NOMO-1 treated with dmso at 0.1 percent for 144 hours (cell line): Measurements from ENCODE around the gene C1QTNF8.

Source experiments
- DNase-seq: peaks from one replicate; lab custom pipeline; 2025; ENCODE audit not compliant: unreplicated experiment; lab: John Stamatoyannopoulos, UW

C1QTNF8 gene, protein sequence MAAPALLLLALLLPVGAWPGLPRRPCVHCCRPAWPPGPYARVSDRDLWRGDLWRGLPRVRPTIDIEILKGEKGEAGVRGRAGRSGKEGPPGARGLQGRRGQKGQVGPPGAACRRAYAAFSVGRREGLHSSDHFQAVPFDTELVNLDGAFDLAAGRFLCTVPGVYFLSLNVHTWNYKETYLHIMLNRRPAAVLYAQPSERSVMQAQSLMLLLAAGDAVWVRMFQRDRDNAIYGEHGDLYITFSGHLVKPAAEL

DNA sequence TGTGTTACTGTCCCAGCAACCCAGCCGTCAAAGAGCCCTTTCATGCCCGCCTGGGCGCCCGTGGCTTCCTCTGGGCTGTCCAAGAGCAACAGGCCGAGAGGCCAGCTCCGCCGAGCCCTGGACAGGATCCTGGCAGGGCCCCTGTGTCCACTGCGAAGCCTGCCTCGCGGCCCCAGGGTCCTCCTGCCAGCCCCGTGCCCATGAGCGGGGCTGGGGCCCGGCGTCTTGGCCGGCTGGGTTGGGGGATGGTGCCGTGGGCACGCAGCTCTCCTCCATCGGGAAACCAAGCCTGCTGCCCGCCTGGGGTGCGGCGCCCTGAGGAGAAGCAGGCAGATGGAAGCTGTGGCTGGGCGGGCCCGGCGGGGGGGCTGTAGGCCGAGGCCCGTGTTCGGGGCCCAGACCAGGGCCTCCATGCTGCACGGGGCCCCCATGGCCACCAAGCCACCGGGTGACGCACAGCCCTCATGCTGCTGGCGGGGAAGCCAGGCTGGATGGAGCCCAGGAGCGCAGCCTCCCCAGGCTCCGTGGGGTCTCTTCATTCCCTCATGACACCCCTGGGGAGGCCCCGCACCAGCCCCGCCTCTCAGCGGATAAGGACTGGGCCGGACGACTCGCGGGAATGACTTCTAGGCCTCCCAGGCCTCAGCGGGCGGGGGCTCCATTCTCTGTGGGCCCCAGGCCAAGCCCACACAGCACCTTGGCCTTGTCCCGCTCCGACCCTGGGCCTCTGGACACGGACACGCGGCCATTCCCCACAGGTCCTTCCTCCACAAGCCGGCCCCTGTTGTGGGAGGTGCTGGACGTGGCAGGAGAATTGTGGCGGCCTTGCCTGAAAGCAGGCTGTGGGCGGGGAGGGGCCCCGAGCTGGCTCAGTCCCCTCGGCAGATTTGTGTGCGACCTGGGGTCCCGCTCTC, at the start of gene C1QTNF8:
Gene C1QTNF8 (minus strand): TSS at position 76 of the 914 bp plus-strand sequence. CDS start 1,322 bp downstream, outside the sequence.
- no peak for DNase-seq

DNA sequence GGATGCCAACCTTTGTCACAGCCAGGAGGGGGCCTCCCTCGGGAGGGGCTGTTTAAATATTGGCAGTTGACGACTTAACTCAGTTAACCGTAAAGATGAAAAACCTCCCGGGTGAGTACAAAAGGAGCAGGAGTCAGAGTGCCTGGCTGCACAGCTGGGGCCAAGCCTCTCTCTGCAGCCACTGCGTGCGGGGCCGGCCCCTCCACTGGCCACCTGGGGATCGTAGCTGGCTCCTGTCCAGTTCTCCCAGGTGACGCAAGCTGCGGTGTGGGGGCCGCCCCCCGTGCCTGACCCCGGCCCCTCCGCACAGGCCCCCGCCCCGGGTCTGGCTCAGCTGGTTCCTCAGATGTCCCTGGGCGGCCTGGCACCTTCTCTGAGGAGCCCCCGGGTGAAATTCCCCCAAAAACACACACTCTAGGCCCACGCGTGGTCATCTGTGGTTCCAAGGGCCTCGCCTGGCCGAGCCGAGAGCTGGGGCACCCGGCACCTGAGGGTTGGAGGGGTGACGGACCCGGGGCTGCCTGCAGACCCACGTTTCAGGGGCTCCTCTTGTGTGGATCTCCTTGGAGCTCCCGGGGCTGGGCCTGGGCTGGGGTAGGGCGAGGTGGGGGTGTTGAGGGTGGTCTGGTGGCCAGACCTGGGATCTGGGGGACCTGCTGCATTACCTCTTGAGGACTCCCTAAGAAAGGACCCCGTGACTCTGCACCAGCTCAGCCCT, 49.5 kb upstream of the C1QTNF8 start:
- DNase-seq: no peak

DNA sequence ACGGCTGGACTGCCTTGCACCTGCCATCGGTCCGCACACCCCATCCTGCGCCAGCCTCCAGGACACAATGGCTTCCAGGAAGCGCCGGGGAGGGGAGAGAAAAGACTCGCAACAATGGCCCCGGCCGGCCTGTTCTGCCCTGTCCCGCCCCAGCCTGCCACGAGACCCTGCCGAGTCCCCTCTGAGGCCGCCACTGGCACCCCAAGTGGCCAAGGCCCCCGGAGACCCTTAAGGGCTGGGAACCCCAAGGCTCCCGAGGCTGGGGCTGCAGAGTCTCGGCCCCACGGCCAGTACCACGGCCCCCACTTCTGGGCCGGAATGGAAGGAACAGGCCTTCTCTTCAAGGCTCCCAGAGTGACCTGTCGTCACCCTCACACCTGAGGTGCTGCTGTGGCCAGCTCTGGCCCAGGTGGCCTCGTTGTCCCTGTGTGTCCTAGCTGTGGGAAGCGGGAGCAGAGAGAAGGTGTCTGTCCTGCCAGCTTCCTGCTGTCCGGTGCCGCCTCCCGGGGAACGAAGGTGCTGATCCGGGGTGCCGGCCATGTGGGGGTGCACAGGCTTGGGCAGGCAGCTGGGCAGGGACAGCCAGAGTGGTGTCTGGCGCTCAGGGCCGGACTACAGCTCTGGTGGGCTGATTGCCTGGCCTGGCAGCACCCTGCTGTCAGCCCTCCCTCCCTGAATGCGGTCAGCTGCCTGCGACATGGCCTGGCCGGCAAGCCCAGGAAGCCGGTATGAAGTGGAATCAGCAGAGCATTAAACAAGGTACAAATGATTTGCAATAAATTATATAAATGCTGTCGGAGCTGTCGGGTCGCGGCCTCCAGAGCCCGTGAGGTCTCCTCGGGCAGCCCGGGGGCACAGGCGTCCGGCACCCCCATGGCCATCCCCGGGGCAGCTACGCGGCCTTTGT, 48.7 kb upstream of the C1QTNF8 start:
- DNase-seq: no peak

DNA sequence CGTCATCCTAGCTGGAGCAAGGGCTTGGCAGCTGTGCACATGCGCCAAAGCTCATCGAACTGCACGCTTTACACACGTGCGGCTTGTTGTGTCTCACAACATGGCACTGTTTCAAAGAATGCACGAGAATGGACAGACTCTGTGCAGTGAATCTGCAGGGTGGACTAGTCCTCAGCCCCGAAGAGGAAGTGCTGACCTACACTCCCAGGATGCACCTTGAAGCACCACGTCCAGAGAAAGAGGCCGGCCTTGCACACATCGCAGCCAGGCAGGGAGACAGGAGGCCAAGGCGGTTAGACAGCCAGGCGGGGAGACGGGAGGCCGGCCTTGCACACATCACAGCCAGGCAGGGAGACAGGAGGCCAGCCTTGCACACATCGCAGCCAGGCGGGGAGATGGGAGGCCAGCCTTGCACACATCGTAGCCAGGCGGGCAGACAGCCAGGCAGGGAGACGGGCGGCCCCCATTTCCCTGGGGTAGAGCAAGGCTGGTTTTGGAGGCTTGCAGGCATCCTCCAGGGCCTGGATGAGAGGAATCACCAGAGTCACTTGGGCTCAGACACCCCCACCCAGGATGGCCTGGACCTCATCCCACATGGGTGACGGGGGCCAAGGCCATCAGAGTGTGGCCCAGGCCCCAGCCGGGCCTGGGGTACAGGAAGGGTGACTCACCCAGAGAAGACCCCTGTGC, 47.9 kb upstream of the C1QTNF8 start:
- no peak for DNase-seq

DNA sequence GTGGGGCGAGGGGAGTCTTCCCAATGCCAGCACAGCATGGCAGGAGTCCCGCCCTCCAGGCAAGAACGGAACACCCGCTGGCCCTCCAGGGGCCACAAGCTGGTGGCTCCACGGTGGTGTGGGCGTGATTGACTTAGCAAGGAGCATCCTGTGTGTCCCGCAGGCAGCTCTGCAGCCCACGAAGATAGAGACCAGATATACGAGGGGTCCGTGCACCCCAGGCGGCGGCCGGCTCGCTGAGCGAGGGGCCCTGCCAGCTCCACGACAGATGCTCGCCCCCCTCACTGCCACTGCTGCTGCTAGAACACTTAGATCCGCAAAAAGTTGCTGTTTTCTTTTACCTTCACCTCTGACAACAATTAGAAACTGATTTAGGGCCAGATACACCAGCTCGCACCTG, 46.9 kb upstream of the C1QTNF8 start:
- DNase-seq: no peak

DNA sequence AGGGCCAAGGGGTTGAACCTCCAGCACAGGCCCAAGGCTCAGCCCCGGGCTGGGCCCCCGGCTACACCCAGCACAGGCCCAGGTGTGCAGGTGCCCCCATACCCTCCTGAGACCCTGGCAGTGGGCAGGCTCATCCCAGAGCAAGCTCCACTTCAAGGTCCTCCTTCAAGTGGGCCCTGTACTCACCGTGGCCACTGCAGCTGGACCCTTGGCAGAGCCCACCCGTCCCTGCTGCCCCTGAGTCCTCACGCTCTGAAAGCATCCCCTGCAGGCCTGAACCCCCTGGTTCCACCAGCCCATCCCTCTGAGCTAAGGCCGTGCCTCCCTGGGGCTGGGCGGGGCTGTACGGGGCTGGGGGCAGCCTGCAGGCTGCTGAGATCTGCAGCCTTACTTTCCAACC, 45.7 kb upstream of the C1QTNF8 start:
- DNase-seq: no peak

- no peak for DNase-seq
Measured at GRCh38 chr16:1141191-1141590, 45.1 kb upstream of the C1QTNF8 start.

GRCh38 chr16:1140582-1141162, 44.6 kb upstream of the C1QTNF8 start:
- DNase-seq: no peak

DNA sequence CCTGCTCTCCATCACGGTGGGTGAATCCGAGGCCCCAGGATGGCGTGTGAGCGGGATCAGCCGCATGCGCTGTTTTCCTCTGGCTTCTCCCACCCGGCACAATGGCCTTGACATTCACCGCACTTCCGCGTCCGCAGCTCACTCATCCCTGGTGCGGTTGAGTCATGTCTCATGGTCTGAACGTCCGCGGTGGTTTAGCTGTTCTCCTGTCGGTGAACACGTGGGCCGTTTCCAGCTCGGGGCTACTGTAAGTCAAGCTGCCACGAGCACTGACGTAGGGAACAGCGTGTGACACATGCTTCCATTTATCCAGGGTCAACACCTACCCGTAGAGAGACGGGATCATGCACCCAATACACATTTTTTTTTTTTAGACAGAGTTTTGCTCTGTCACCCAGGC, 41.6 kb upstream of the C1QTNF8 start:
- DNase-seq: no peak

DNA sequence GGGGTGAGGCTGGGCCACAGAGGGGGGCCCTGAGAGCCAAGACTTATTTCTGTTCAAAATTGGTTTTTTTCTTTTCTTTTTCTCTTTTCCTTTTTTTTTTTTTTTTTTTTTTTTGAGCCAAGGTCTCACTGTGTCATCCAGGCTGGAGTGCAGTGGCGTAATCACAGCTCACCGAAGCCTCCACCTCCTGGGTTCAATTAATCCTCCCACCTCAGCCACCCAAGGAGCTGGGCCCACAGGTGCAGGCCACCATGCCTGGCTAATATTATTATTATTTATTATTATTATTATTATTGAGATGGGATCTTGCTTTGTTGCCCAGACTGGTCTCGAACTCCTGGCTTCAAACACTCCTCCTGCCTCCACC, 39.4 kb upstream of the C1QTNF8 start:
- no peak for DNase-seq

GRCh38 chr16:1134776-1135458, 38.9 kb upstream of the C1QTNF8 start:
- no peak for DNase-seq

GRCh38 chr16:1133810-1134520, 37.9 kb upstream of the C1QTNF8 start:
- no peak for DNase-seq

DNA sequence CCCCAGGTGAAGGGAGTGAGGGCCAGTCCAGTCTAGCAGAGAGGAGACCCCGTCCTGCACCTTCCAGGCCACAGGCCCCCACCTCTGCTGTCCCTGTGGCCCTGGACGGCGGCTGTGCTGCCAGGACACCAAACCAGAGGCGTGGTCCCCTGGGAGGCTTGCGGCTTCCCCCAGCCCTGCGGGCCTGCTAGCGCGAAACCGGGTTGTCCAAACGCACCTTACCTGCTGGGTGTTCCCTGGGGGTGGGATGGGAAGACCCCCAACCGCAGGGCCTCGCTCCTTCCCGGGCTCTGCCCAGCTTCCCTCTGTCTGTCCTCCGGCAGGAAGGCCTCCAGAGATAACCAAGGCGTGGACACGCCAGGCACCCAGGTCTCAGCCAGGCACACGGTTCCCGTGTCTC, 37.2 kb upstream of the C1QTNF8 start:
- DNase-seq: no peak

- DNase-seq: no peak
Measured at GRCh38 chr16:1132431-1132830, 36.4 kb upstream of the C1QTNF8 start.

DNA sequence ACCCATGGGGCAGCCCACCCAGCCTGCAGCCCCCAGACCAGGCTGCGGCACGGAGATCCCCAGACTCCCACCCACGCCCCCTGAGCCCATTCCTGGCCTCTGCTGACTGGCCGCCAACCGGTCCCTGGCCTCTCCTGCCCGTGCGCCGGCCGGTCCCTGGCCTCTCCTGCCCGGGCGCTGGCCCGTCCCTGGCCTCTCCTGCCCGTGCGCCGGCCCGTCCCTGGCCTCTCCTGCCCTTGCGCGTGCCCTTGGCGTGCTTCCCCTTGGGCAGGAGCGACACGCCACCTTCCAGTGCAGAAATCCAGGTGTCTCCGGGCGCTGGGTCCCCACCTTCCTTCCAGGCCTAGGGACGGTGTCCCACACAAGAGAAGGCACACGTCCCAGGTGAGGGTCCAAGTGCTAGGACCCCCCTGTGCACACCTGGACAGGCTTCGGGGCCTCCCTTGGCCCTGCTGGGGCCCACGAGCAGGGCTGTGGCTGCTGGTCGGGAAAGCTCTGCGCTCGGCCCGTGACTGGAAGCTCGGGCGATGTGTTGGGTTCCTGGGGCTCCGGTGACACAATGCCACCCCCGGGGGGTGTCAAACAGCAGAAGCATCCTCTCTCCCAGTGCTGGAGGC, 35.4 kb upstream of the C1QTNF8 start:
- DNase-seq: no peak

DNA sequence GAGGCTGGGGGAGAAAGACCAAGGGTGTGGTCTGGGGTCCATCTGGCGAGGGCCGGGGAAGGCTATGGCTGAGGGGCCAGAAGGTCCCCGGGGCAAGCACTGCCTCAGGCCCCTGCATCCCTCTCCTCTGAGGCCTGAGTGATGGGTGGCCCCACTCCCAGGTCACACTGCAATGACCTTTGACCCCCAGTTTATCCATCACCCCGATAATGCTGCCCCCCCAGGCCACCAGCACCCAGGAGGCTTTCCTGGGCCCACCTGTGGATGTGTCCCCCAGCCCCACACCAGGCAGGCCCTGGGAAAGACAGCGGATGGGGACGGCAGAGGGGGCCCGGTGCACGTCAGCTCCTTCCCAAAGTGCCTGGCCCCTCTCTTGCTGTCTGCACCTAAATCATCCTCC, 34.3 kb upstream of the C1QTNF8 start:
- no peak for DNase-seq

DNA sequence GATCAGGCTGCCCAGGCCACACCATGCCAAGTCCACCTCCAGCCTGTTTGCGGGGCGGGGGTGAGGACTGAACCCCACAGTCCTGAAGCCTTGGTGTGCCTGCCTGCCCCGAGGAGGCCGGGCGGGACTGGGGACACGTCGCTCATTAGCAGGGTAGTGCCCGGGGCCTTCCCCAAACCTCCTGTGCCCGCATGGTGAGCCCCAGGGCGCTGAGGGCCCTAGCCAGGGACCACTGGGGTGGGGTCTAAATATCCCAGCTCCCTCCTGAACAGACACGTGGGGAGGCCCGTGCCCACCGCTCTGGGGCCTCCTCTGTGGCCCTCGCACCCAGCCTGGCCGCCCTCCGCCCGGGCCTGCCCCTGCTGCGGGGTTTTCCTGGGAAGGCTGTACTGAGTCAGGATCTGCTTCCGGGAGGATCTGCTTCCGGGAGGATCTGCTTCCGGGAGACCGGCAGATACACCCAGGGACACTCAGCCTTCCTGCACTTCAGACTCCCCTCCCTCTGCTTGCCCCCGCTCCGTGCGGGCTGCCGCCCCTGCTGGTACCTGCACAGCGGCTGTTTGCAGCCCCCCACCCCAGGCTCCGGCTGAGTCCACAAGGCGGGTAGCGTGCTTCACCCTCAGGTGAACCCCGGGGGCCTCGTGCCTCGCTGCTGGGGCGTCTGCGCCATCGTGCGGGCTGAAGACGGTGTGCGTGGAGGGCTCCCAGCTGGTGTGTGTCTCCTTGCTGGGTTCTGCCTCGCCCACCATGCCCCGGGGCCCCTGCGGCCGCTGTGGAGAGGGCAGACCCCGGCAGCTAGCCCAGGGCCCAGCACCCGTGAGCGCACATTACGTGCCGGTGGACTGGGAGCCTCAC, 33.3 kb upstream of the C1QTNF8 start:
- no peak for DNase-seq
